ENCODE measurements around the gene TMEM114. TPM values are rescaled to one million over a fixed set of nuclear protein-coding genes. Genes with fewer than 3 reads are reported as not detected.

TMEM114 gene
- total RNA-seq, 1 donor: not detected

GRCh38 chr16:8623634-8624033, 33.3 kb upstream of the TMEM114 start:
- H3K4me3 ChIP-seq (ENCODE audit: low read depth, low read length): no peak overlapping the region
- no peak for DNase-seq (ENCODE audit: low read depth)
- no peak for TF ChIP-seq CTCF (IDR thresholded peaks at IDR 0.05; ENCODE audit: insufficient read depth, low read length)

- H3K4me3 ChIP-seq (ENCODE audit: low read depth, low read length): peak overlapping the region; percentile 99
Observed at GRCh38 chr16:8622315-8622656, 32.0 kb upstream of the TMEM114 start.

GRCh38 chr16:8621572-8622314, 31.4 kb upstream of the TMEM114 start, which contains the start of gene METTL22:
Gene METTL22, plus strand, starts transcription at chr16:8621698. Its CDS starts 3,968 bp downstream, at chr16:8625666.
- peak; percentile 84 for DNase-seq (ENCODE audit: low read depth)

More at GRCh38 chr16:8622315-8622656, 32.0 kb upstream of the TMEM114 start:
- no peak for TF ChIP-seq CTCF (IDR thresholded peaks at IDR 0.05; ENCODE audit: insufficient read depth, low read length)
- no peak for DNase-seq (ENCODE audit: low read depth)

GRCh38 chr16:8621222-8621571, 30.9 kb upstream of the TMEM114 start:
- no peak for TF ChIP-seq CTCF (IDR thresholded peaks at IDR 0.05; ENCODE audit: insufficient read depth, low read length)
- no peak for DNase-seq (ENCODE audit: low read depth)
- peak overlapping the region; percentile 99 for H3K4me3 ChIP-seq (ENCODE audit: low read depth, low read length)

More at GRCh38 chr16:8621572-8622314, 31.4 kb upstream of the TMEM114 start, which contains the start of gene METTL22:
- peak within 1 kb of the TSS; percentile 99 for H3K4me3 ChIP-seq (ENCODE audit: low read depth, low read length)
- TF ChIP-seq CTCF (IDR thresholded peaks at IDR 0.05; ENCODE audit: insufficient read depth, low read length): no peak

- TF ChIP-seq CTCF (IDR thresholded peaks at IDR 0.05; ENCODE audit: insufficient read depth, low read length): no peak
- no peak for DNase-seq (ENCODE audit: low read depth)
Observed at GRCh38 chr16:8620535-8620934, 30.2 kb upstream of the TMEM114 start.

GRCh38 chr16:8619671-8620370, 29.5 kb upstream of the TMEM114 start:
- no peak for TF ChIP-seq CTCF (IDR thresholded peaks at IDR 0.05; ENCODE audit: insufficient read depth, low read length)
- DNase-seq (ENCODE audit: low read depth): no peak
- no peak overlapping the region for H3K4me3 ChIP-seq (ENCODE audit: low read depth, low read length)

More at GRCh38 chr16:8620535-8620934, 30.2 kb upstream of the TMEM114 start:
- H3K4me3 ChIP-seq (ENCODE audit: low read depth, low read length): no peak overlapping the region

Measured in fibroblast of the aortic adventitia (primary cell).